ENCODE measurements around the gene ERVV-1. TPM values are rescaled to one million over a fixed set of nuclear protein-coding genes. Genes with fewer than 3 reads are reported as not detected.

Gene ERVV-1
- total RNA-seq, 3 donors from 2014 or later, result not detected

DNA sequence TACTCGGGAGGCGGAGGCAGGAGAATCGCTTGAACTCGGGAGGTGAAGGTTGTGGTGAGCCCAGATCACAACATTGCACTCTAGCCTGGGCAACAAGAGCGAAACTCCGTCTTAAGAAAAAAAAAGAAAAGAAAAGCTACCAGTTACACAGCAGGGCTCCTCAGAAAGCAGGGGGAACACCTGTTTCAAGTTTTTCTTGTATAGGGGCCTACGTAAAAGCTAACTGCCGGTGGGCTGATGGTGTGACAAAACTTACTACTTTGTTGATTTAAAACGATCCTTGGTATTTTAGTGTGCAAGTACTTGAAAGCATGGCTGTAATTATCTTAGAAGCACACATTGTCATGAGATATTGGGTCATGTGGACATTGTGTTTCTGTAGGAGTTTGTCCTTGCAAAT lies 15.7 kb upstream of the ERVV-1 start:
- Histone ChIP-seq H3K36me3 (ENCODE audit: low read depth) (no peaks in the 10 kb centered on the region), H3K4me1 (ENCODE audit: low read depth) (no peaks in the 10 kb centered on the region), H3K9me3 (peaks cover 19% of the 10 kb centered on the region), H3K4me3 (no peak overlapping the region)
- no peak for ATAC-seq
- DNase-seq, result no peak
- intact Hi-C loops (cut with DNase I, micrococcal nuclease), result no loop called here
- TF ChIP-seq, protein P1, sequence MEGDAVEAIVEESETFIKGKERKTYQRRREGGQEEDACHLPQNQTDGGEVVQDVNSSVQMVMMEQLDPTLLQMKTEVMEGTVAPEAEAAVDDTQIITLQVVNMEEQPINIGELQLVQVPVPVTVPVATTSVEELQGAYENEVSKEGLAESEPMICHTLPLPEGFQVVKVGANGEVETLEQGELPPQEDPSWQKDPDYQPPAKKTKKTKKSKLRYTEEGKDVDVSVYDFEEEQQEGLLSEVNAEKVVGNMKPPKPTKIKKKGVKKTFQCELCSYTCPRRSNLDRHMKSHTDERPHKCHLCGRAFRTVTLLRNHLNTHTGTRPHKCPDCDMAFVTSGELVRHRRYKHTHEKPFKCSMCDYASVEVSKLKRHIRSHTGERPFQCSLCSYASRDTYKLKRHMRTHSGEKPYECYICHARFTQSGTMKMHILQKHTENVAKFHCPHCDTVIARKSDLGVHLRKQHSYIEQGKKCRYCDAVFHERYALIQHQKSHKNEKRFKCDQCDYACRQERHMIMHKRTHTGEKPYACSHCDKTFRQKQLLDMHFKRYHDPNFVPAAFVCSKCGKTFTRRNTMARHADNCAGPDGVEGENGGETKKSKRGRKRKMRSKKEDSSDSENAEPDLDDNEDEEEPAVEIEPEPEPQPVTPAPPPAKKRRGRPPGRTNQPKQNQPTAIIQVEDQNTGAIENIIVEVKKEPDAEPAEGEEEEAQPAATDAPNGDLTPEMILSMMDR (IDR thresholded peaks at IDR 0.05), result no peak

DNA sequence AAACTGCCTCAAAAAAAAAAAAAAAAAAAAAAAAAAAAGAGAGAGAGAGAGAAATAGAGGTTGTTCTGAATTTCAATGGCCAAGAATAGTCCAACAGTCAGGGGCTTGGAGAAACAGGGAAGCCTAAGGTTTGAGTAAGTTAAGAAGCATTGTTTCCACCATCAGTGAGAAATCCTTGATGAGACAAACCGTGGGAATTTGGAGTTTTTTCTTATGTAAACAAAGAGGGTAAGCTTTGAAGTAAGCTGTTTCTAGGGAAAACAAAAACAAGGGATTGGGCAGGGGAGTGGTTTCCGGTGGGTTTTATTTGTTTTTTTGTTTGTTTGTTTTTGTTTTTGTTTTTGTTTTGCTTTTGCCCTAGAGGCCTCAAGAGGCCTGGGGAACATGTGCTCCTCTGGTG lies 11.2 kb upstream of the ERVV-1 start:
- ATAC-seq (no peak), DNase-seq (no peak)
- Histone ChIP-seq H3K9me3 (peaks cover 12% of the 10 kb centered on the region), H3K4me1 (ENCODE audit: low read depth) (no peaks in the 10 kb centered on the region), H3K36me3 (ENCODE audit: low read depth) (no peaks in the 10 kb centered on the region), H3K4me3 (no peak overlapping the region)
- intact Hi-C loops (cut with DNase I, micrococcal nuclease), result no loop called here
- TF ChIP-seq, protein P1 (IDR thresholded peaks at IDR 0.05), result no peak

DNA sequence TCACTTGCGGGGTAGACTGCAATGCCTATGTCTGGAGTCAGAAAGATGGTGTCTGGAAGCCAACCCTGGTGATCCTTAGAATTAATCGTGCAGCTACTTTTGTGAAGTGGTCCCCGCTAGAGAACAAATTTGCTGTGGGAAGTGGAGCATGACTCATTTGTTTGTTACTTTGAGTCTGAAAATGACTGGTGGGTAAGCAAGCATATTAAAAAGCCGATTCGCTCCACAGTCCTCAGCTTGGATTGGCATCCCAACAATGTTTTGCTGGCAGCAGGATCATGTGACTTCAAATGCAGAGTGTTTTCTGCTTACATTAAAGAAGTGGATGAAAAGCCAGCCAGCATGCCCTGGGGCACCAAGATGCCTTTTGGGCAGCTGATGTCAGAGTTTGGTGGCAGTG lies 9.5 kb upstream of the ERVV-1 start:
- intact Hi-C loops (cut with DNase I, micrococcal nuclease), result no loop called here
- no peak overlapping the region for H3K4me3 ChIP-seq
- ATAC-seq, result no peak

DNA sequence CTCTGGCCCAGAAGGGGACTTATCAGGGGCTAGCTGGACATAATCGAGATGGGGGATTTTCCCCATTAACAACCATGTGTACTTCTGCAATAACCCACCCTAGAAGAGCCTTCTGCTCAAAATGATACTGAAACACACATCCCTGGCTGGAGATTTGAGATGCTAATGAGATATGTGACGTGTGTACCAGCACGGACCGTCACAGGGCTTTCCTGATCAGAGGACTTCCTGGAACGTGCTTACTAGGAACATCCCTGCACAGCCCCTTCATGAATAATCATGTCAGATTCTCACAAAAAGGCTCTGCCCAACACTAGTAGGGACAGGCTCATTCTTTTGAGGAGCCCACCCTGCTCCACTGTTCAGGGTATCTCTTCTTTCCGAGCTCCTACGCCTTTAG lies 6.5 kb upstream of the ERVV-1 start:
- DNase-seq (no peak), ATAC-seq (no peak)
- intact Hi-C loops (cut with DNase I, micrococcal nuclease), result no loop called here
- H3K36me3 ChIP-seq (ENCODE audit: low read depth), result no peaks in the 10 kb centered on the region
- no peaks in the 10 kb centered on the region for H3K4me1 ChIP-seq (ENCODE audit: low read depth)
- peaks cover 19% of the 10 kb centered on the region for H3K9me3 ChIP-seq
- no peak overlapping the region for H3K4me3 ChIP-seq
- TF ChIP-seq, protein P1 (IDR thresholded peaks at IDR 0.05), result no peak

More for the DNA sequence above, 9.5 kb upstream of the ERVV-1 start:
- Histone ChIP-seq H3K4me1 (ENCODE audit: low read depth) (no peaks in the 10 kb centered on the region), H3K9me3 (peaks cover 11% of the 10 kb centered on the region), H3K36me3 (ENCODE audit: low read depth) (no peaks in the 10 kb centered on the region)
- DNase-seq, result no peak
- TF ChIP-seq, protein P1 (IDR thresholded peaks at IDR 0.05), result no peak

DNA sequence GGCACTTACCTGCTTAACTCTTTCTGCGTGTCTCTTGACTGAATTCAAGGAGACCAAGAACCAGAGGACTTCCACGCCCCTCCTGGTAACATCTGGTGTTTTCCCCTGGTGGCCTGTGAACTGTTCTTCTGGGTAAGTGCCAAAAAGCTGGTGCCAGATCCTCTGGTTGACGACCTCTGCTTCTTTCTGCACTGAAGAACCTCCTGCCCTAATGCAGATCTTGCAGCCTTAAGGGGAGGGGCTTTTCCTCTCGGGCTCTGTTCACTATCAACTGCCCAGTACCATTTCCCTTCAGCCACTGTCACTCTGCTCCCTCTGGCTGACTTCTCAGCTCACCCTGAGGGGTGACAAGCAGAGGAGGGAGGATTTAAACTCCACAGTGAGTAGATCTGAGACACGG lies 6.1 kb upstream of the ERVV-1 start:
- DNase-seq (no peak), ATAC-seq (no peak)
- Histone ChIP-seq H3K36me3 (ENCODE audit: low read depth) (no peaks in the 10 kb centered on the region), H3K4me3 (no peak overlapping the region), H3K9me3 (peaks cover 19% of the 10 kb centered on the region), H3K4me1 (ENCODE audit: low read depth) (no peaks in the 10 kb centered on the region)
- intact Hi-C loops (cut with DNase I, micrococcal nuclease), result no loop called here
- TF ChIP-seq, protein P1 (IDR thresholded peaks at IDR 0.05), result no peak

Data from mucosa of descending colon (tissue), 3 donors.